Activated CD8-positive, alpha-beta T cell treated with anti-CD3 and anti-CD28 coated beads for 36 hours (primary cell): ENCODE measurements around the gene STIP1. TPM values are rescaled to one million over a fixed set of nuclear protein-coding genes. Genes with fewer than 3 reads are reported as not detected.
A peak's percentile ranks its signal among the peaks of the same experiment; 100 is the strongest.

Source experiments
- ATAC-seq: fragments of 200-7000 bp; cut with Tn5 transposase; one replicate; pipeline ENCODE4 v1.10.0; 2021; ENCODE audit warnings: mild to moderate bottlenecking, moderate library complexity
- CTCF ChIA-PET: fragments of 350-600 bp; sonication (Branson Sonifier 250); formaldehyde crosslinking; loops from one replicate; lab custom pipeline; 2021; ENCODE audit warnings: antibody characterized with exemption; lab: Charles Lee
- POLR2A ChIA-PET: fragments of 350-600 bp; sonication (Branson Sonifier 250); formaldehyde crosslinking; loops from one replicate; lab custom pipeline; 2021; ENCODE audit warnings: antibody characterized with exemption; lab: Charles Lee
- DNase-seq: peaks from one replicate; pipeline ENCODE4 v3.0.0-alpha.2; 2020
- H3K27ac Mint-ChIP-seq: one replicate; pipeline ENCODE4 v1.8.0; 2021; ENCODE audit warnings: mild to moderate bottlenecking, mixed read lengths
- H3K27me3 Mint-ChIP-seq: one replicate; pipeline ENCODE4 v1.8.0; 2021; ENCODE audit warnings: mixed read lengths
- H3K36me3 Mint-ChIP-seq: one replicate; pipeline ENCODE4 v1.8.0; 2021; ENCODE audit warnings: low read depth, mixed read lengths
- H3K4me1 Mint-ChIP-seq: one replicate; pipeline ENCODE4 v1.8.0; 2021; ENCODE audit warnings: low read depth, mixed read lengths
- H3K4me3 Mint-ChIP-seq: one replicate; pipeline ENCODE4 v1.8.0; 2021; ENCODE audit warnings: mild to moderate bottlenecking, moderate library complexity, mixed read lengths
- H3K9me3 Mint-ChIP-seq: one replicate; pipeline ENCODE4 v1.8.0; 2021; ENCODE audit warnings: mixed read lengths
- intact Hi-C: fragments of 100-400 bp; cut with micrococcal nuclease; formaldehyde crosslinking; loops from one replicate; pipeline ENCODE4 v1.10.0; 2022
- total RNA-seq, 2 experiments: library from RNA; stranded (reverse); gene quantifications; one replicate each; pipeline ENCODE4 v1.2.3, GENCODE V29; 2021
- TF ChIP-seq, protein P1 (sequence below): fragments of 200-600 bp; IDR thresholded peaks from one replicate; pipeline ENCODE4 v1.8.0; 2022; ENCODE audit warnings: antibody characterized with exemption, mild to moderate bottlenecking

The STIP1 gene
- total RNA-seq, 2 experiments from 2014 or later = 396 to 416 TPM

DNA sequence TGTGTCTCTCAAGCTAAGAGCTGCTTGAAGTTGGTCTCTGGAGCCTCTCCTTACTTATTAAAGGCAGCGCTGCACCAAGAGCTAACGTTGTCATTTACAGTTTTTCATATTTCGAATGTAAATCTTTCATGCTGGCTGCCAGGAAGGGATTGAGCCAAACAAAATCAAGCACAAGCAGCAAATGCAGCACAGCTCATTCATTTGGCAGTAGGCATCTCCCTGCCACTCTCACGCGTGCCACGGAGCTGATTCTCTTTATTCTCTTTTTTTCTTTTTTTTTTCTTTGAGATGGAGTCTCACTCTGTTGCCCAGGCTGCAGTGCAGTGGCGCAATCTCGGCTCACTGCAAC is 47.0 kb downstream of the STIP1 start:
- no peak overlapping the region for H3K27ac Mint-ChIP-seq
- no peak for DNase-seq
- H3K4me3 Mint-ChIP-seq = no peak overlapping the region
- no peak for ATAC-seq
- intact Hi-C loops = no loop called here
- ChIA-PET POLR2A (interaction anchor here (1.0 to 4.6 kb wide), 5 partner anchors 9 to 37 kb away, joined by 5 to 39 read pairs (median 6); partner anchors contain the start of gene FERMT3), CTCF (interaction anchor here (0.9 to 1.6 kb wide), 3 partner anchors 27 to 71 kb away, joined by 3 to 9 read pairs (median 4); no protein-coding TSS in a partner anchor)
- H3K36me3 Mint-ChIP-seq = peaks cover 17% of the 10 kb centered on the region
- H3K9me3 Mint-ChIP-seq = no peaks in the 10 kb centered on the region
- TF ChIP-seq, protein P1, sequence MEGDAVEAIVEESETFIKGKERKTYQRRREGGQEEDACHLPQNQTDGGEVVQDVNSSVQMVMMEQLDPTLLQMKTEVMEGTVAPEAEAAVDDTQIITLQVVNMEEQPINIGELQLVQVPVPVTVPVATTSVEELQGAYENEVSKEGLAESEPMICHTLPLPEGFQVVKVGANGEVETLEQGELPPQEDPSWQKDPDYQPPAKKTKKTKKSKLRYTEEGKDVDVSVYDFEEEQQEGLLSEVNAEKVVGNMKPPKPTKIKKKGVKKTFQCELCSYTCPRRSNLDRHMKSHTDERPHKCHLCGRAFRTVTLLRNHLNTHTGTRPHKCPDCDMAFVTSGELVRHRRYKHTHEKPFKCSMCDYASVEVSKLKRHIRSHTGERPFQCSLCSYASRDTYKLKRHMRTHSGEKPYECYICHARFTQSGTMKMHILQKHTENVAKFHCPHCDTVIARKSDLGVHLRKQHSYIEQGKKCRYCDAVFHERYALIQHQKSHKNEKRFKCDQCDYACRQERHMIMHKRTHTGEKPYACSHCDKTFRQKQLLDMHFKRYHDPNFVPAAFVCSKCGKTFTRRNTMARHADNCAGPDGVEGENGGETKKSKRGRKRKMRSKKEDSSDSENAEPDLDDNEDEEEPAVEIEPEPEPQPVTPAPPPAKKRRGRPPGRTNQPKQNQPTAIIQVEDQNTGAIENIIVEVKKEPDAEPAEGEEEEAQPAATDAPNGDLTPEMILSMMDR = no peak
- peaks cover 32% of the 10 kb centered on the region for H3K4me1 Mint-ChIP-seq
- no peaks in the 10 kb centered on the region for H3K27me3 Mint-ChIP-seq

DNA sequence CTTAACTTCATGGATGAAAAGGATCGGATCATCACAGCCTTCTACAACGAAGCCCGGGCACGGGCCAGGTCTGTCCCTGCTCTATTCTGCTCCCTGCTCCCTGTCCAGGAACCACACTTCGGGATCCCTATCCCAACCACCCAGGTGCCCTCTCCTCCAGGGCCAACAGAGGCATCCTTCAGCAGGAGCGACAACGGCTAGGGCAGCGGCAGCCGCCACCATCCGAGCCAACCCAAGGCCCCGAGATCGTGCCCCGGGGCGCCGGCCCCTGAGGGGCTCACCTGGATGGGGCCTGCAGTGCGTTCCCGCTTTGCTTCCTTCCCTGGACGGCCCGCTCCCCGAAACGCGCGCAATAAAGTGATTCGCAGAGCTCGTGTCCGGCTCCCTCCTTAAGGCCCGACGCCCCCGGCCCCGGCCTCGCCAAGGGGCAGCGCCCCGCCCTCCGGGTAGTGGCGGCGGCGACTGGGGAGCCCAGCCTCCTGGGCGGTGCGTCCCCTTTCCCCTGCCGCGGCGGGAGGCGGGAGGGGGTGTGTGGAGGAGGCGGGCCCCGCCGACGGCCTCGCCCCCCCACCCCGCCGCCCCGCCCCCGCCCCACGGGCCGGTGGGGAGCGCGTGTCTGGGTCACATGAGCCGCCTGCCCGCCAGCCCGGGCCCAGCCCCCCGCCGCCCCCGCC is 48.1 kb downstream of the STIP1 start, which contains the start of gene VEGFB:
VEGFB (plus strand) TSS at position 672 of the 674 bp plus-strand sequence. CDS start 250 bp downstream, outside the sequence.
- CTCF ChIA-PET = interaction anchor here (0.6 to 0.9 kb wide), 2 partner anchors 12 to 34 kb away, joined by 3 read pairs; partner anchors contain the start of gene PPP1R14B
- H3K36me3 Mint-ChIP-seq = peaks cover 20% of the 10 kb centered on the region
- no peaks in the 10 kb centered on the region for H3K27me3 Mint-ChIP-seq

DNA sequence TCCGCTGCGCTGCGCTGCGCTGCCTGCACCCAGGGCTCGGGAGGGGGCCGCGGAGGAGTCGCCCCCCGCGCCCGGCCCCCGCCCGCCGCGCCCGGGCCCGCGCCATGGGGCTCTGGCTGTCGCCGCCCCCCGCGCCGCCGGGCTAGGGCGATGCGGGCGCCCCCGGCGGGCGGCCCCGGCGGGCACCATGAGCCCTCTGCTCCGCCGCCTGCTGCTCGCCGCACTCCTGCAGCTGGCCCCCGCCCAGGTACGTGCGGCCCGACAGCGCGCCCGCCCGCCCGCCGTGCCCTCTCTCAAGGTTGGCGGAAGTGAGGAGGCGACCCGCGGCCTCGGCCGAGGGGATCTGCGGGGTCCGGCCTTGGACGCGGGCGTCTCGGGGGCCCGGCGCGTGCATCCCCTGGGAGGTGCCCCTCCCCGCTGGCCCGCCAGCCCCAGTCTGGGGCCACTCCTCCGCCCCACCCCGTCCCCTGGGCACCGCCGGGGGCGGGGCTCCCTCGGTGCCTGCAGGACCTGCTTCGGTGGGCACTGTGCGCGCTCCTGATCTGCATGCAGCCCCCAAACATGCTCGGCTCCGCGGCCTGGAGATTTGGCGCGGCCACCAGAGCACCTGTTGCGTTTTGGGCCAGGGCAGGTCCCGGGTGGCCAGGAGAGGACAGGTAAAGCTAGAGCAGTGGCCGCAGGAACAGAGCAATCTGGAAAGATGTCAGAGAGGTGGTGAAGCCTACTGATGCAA is 48.8 kb downstream of the STIP1 start:
- Mint-ChIP-seq H3K27ac (peak overlapping the region; percentile 83), H3K9me3 (no peaks in the 10 kb centered on the region), H3K4me1 (peaks cover 35% of the 10 kb centered on the region), H3K27me3 (no peaks in the 10 kb centered on the region), H3K4me3 (peak overlapping the region; percentile 88), H3K36me3 (peaks cover 23% of the 10 kb centered on the region)
- intact Hi-C loops = no loop called here
- DNase-seq = peak; percentile 70
- CTCF ChIA-PET = no interaction called here
- POLR2A ChIA-PET = interaction anchor here (1.5 to 3.0 kb wide), 3 partner anchors 7 to 11 kb away, joined by 5 to 16 read pairs (median 6); partner anchors contain the start of gene PPP1R14B
- ATAC-seq = peak; percentile 58
- TF ChIP-seq, protein P1 = no peak

More for the DNA sequence above, 48.1 kb downstream of the STIP1 start, which contains the start of gene VEGFB:
- peak; percentile 65 for DNase-seq
- TF ChIP-seq, protein P1 = no peak
- Mint-ChIP-seq H3K9me3 (no peaks in the 10 kb centered on the region), H3K4me1 (peaks cover 35% of the 10 kb centered on the region), H3K4me3 (peak within 1 kb of the TSS; percentile 88), H3K27ac (peak within 1 kb of the TSS; percentile 83)
- intact Hi-C loops = no loop called here
- ATAC-seq = peak; percentile 51
- POLR2A ChIA-PET = interaction anchor here (4.6 kb wide), 1 partner anchor 25 kb away, joined by 39 read pairs; the partner anchor contains the start of gene FERMT3

DNA sequence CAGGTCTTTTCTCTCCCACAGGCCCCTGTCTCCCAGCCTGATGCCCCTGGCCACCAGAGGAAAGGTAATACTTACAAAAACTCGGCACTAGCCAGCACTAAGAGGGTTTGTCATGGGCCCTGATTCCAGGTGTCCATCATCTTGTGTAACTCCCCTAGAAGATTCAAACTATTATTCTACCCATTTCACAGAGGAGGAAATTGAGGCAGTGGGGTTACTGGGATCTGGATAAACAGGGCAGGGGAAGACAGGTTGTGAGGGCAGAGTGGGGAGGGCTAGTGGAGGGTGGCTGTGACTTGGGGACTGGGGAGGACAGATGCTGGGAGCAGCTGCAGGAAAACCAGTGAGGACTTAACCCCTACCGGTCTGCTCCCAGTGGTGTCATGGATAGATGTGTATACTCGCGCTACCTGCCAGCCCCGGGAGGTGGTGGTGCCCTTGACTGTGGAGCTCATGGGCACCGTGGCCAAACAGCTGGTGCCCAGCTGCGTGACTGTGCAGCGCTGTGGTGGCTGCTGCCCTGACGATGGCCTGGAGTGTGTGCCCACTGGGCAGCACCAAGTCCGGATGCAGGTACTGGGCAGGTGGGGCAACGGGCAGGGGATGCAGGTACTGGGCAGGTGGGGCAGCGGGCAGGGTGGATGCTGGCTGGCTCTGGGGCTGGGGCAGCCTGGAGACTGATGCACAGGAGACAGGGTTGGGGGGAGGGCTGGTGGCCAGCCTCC is 49.6 kb downstream of the STIP1 start:
- Mint-ChIP-seq H3K4me1 (peaks cover 37% of the 10 kb centered on the region), H3K27ac (peak overlapping the region; percentile 83), H3K36me3 (peaks cover 28% of the 10 kb centered on the region), H3K9me3 (no peaks in the 10 kb centered on the region), H3K4me3 (peak overlapping the region; percentile 88), H3K27me3 (no peaks in the 10 kb centered on the region)
- intact Hi-C loops = no loop called here
- ChIA-PET POLR2A (interaction anchor here (0.7 to 3.0 kb wide), 5 partner anchors 8 to 54 kb away, joined by 3 to 16 read pairs (median 5); partner anchors contain the start of gene PPP1R14B), CTCF (no interaction called here)
- no peak for DNase-seq
- ATAC-seq = no peak
- TF ChIP-seq, protein P1 = no peak
